ENCODE data around the gene MPC1L. TPM values are rescaled to one million over a fixed set of nuclear protein-coding genes. Genes with fewer than 3 reads are reported as not detected.

Gene MPC1L
- total and polyA plus RNA-seq, 2 of the 8 experiments (the other 6 are each of a cell fraction or from before 2014, with no cell fraction given) = not detected

GRCh38 chrX:40617566-40617965, 5.7 kb upstream of the MPC1L start:
- H2BK120ac ChIP-seq (replicated peaks; ENCODE audit: low read depth, low read length) = no peak overlapping the region
- H3K18ac ChIP-seq (ENCODE audit: extremely low read depth, low read length) = no peak overlapping the region
- no peak overlapping the region for H3K23ac ChIP-seq (ENCODE audit: insufficient read length)
- H4K91ac ChIP-seq (replicated peaks; ENCODE audit: insufficient read length, low read length) = no peak overlapping the region
- no peaks in the 10 kb centered on the region for H3K79me1 ChIP-seq (ENCODE audit: low read depth, low read length)
- H3K27ac ChIP-seq (ENCODE audit: low read depth, low read length) = no peak overlapping the region
- no peak overlapping the region for H4K8ac ChIP-seq (ENCODE audit: extremely low read depth, insufficient read depth, low read length)
- POLR2A ChIA-PET (ENCODE audit: partially characterized antibody) = no interaction called here
- no peak overlapping the region for H2BK12ac ChIP-seq (ENCODE audit: low read depth, low read length)
- H3K56ac ChIP-seq (replicated peaks; ENCODE audit: insufficient read length, low read depth, low read length) = no peak overlapping the region
- WGBS, 2 experiments (ENCODE audit: extremely low coverage in 1 of 2, insufficient coverage in 1 of 2, insufficient read length in 1 of 2, insufficient replicate concordance in 2 of 2, low coverage in 1 of 2, low lambda C conversion rate in 2 of 2, missing lambda C conversion rate in 1 of 2) = 97% methylated on average over 6 of the region's 7 CpGs; no CpG with 5 or more reads in 1 of the 2 experiments
- H3K23me2 ChIP-seq (ENCODE audit: low read depth, low read length) = no peaks in the 10 kb centered on the region
- no peaks in the 10 kb centered on the region for H3K27me3 ChIP-seq (replicated peaks in 1 of 4; ENCODE audit: control insufficient read depth in 3 of 4, extremely low read depth in 1 of 4, insufficient read depth in 3 of 4, low read length in 3 of 4)
- H3K4me2 ChIP-seq (ENCODE audit: insufficient read depth in 1 of 2, low read depth in 2 of 2, low read length in 2 of 2) = no peak overlapping the region
- H3K4me3 ChIP-seq (ENCODE audit: extremely low read depth in 1 of 4, insufficient read depth in 2 of 4, low read depth in 3 of 4, low read length in 4 of 4) = no peak overlapping the region
- FAIRE-seq = no peak
- H2AFZ ChIP-seq (ENCODE audit: low read length) = no peak overlapping the region
- no peaks in the 10 kb centered on the region for H3K4me1 ChIP-seq (replicated peaks in 1 of 4; ENCODE audit: control insufficient read depth in 3 of 4, insufficient read depth in 4 of 4, low read length in 3 of 4)
- no peak overlapping the region for H3K4ac ChIP-seq (replicated peaks; ENCODE audit: insufficient read length, low read depth, low read length)
- H3K79me2 ChIP-seq (ENCODE audit: control insufficient read depth in 1 of 2, insufficient read depth in 2 of 2, low read length in 2 of 2) = no peaks in the 10 kb centered on the region
- no peak overlapping the region for H4K5ac ChIP-seq (ENCODE audit: insufficient read length, low read depth, low read length)
- no peak overlapping the region for H2BK5ac ChIP-seq (ENCODE audit: low read depth, low read length)
- no peak overlapping the region for H2BK15ac ChIP-seq (ENCODE audit: low read length)
- no peak overlapping the region for H3K9ac ChIP-seq (replicated peaks in 1 of 4; ENCODE audit: extremely low read depth in 1 of 4, low read depth in 3 of 4, low read length in 3 of 4)
- no peaks in the 10 kb centered on the region for H4K20me1 ChIP-seq (replicated peaks in 1 of 2; ENCODE audit: control insufficient read depth in 1 of 2, insufficient read depth in 2 of 2, low read length in 2 of 2)
- no peak overlapping the region for H2BK20ac ChIP-seq (ENCODE audit: low read length)
- no peaks in the 10 kb centered on the region for H3K9me3 ChIP-seq (ENCODE audit: insufficient read depth in 2 of 2, low read depth in 1 of 2, low read length in 1 of 2)
- CTCF ChIA-PET (ENCODE audit: partially characterized antibody) = interaction anchor here (0.5 to 1.0 kb wide), 2 partner anchors 43 to 70 kb away, joined by 3 to 5 read pairs; no protein-coding TSS in a partner anchor
- no peak for DNase-seq (ENCODE audit: low read depth in 1 of 2, low spot score in 2 of 2)
- TF ChIP-seq TAF1 (IDR thresholded peaks at IDR 0.05; ENCODE audit: low read depth, low read length) (no peak), JUN (IDR thresholded peaks at IDR 0.05; ENCODE audit: low read depth, low read length) (no peak), SRF (IDR thresholded peaks at IDR 0.05; ENCODE audit: low read depth, low read length) (no peak), KDM1A (IDR thresholded peaks at IDR 0.05; ENCODE audit: borderline replicate concordance, low read length) (no peak), PHF8 (conservative IDR thresholded peaks at IDR 0.05; ENCODE audit: low read depth, low read length) (no peak), ZNF274 (IDR thresholded peaks at IDR 0.05; ENCODE audit: borderline replicate concordance, extremely low read depth, low read length) (no peak), POLR2AphosphoS5 (IDR thresholded peaks at IDR 0.05; ENCODE audit: low read depth, low read length) (no peak), POLR2A (IDR thresholded peaks at IDR 0.05; ENCODE audit: control extremely low read depth in 1 of 2, low read depth in 2 of 2, low read length in 2 of 2) (no peak), CBX8 (IDR thresholded peaks at IDR 0.05; ENCODE audit: borderline replicate concordance, low read depth, low read length) (no peak), SIX5 (IDR thresholded peaks at IDR 0.05; ENCODE audit: low read depth, low read length) (no peak)
- H2AK5ac ChIP-seq (ENCODE audit: low read depth, low read length) = no peak overlapping the region
- no peak overlapping the region for H3K14ac ChIP-seq (ENCODE audit: insufficient read length)
- no peaks in the 10 kb centered on the region for H3K36me3 ChIP-seq (ENCODE audit: control insufficient read depth in 2 of 4, insufficient read depth in 4 of 4, low read length in 3 of 4)
